Astrocyte (in vitro differentiated cells and primary cell): ENCODE data around the gene LRRC27. TPM values are rescaled to one million over a fixed set of nuclear protein-coding genes. Genes with fewer than 3 reads are reported as not detected.
A peak's percentile ranks its signal among the peaks of the same experiment; 100 is the strongest.
"Not testable (repeated sequence)": the region's sequence is repeated elsewhere in the genome, so short reads cannot be mapped to it uniquely, and the experiment has no call there.

Source experiments
- DNase-seq: peaks from one replicate; pipeline ENCODE4 v3.0.0-alpha.2; 2010; ENCODE audit warnings: low read depth
- FAIRE-seq: peaks from 2 replicates; lab custom pipeline; 2011; peaks lifted over from hg19 to GRCh38; lab: Jason Lieb, UNC
- H2AFZ ChIP-seq: 2 replicates; pipeline ENCODE4 v1.6.0; 2012; ENCODE audit warnings: low read depth, low read length, inconsistent platforms
- H3K27ac ChIP-seq: 2 replicates; pipeline ENCODE4 v1.5.1; 2011; ENCODE audit warnings: low read depth, low read length, inconsistent platforms
- H3K27me3 ChIP-seq: 2 replicates; pipeline ENCODE4 v1.6.0; 2011; ENCODE audit warnings: low read length, inconsistent platforms; ENCODE audit not compliant: insufficient read depth
- H3K36me3 ChIP-seq: 2 replicates; pipeline ENCODE4 v1.5.1; 2011; ENCODE audit warnings: low read length, inconsistent platforms; ENCODE audit not compliant: insufficient read depth
- H3K4me1 ChIP-seq: 2 replicates; pipeline ENCODE4 v1.5.1; 2011; ENCODE audit warnings: low read length, inconsistent platforms; ENCODE audit not compliant: insufficient read depth
- H3K4me2 ChIP-seq: 2 replicates; pipeline ENCODE4 v1.6.0; 2012; ENCODE audit warnings: low read length, inconsistent platforms
- H3K4me3 ChIP-seq: 2 replicates; pipeline ENCODE4 v1.5.1; 2011; ENCODE audit warnings: low read depth, mild to moderate bottlenecking, low read length, inconsistent platforms; ENCODE audit not compliant: insufficient read depth
- H3K79me2 ChIP-seq: 2 replicates; pipeline ENCODE4 v1.6.0; 2012; ENCODE audit warnings: mild to moderate bottlenecking, low read length, inconsistent platforms; ENCODE audit not compliant: insufficient read depth
- H3K9ac ChIP-seq: 2 replicates; pipeline ENCODE4 v1.6.0; 2012; ENCODE audit warnings: mild to moderate bottlenecking, low read length, inconsistent platforms
- H3K9me3 ChIP-seq: 2 replicates; pipeline ENCODE4 v1.5.1; 2012; ENCODE audit warnings: low read depth, mild to moderate bottlenecking, low read length, inconsistent platforms; ENCODE audit not compliant: insufficient read depth
- H4K20me1 ChIP-seq: 2 replicates; pipeline ENCODE4 v1.6.0; 2012; ENCODE audit warnings: low read length, inconsistent platforms; ENCODE audit not compliant: insufficient read depth
- H3K27ac Mint-ChIP-seq: one replicate; pipeline ENCODE4 v1.8.0; 2021; ENCODE audit warnings: mild to moderate bottlenecking, mixed read lengths; ENCODE audit not compliant: unreplicated experiment
- H3K27me3 Mint-ChIP-seq: one replicate; pipeline ENCODE4 v1.8.0; 2021; ENCODE audit warnings: low read depth, mixed read lengths; ENCODE audit not compliant: unreplicated experiment
- H3K36me3 Mint-ChIP-seq: one replicate; pipeline ENCODE4 v1.8.0; 2021; ENCODE audit warnings: low read depth, mixed read lengths; ENCODE audit not compliant: unreplicated experiment
- H3K4me1 Mint-ChIP-seq: one replicate; pipeline ENCODE4 v1.8.0; 2021; ENCODE audit warnings: low read depth, mixed read lengths; ENCODE audit not compliant: unreplicated experiment
- H3K4me3 Mint-ChIP-seq: one replicate; pipeline ENCODE4 v1.8.0; 2021; ENCODE audit warnings: mild to moderate bottlenecking, moderate library complexity, mixed read lengths; ENCODE audit not compliant: unreplicated experiment
- H3K9me3 Mint-ChIP-seq: one replicate; pipeline ENCODE4 v1.8.0; 2021; ENCODE audit warnings: mild to moderate bottlenecking, mixed read lengths; ENCODE audit not compliant: unreplicated experiment
- CTCF ChIP-seq: IDR thresholded peaks from 2 replicates; pipeline ENCODE4 v1.5.1; 2011; ENCODE audit warnings: low read depth, mild to moderate bottlenecking, inconsistent platforms, low read length, moderate library complexity; ENCODE audit not compliant: insufficient read depth
- EZH2 ChIP-seq: IDR thresholded peaks from 2 replicates; pipeline ENCODE4 v1.6.1; 2012; ENCODE audit warnings: mild to moderate bottlenecking, low read length, inconsistent platforms; ENCODE audit not compliant: insufficient read depth
- total RNA-seq: library from RNA; stranded (reverse); gene quantifications from 2 replicates; pipeline ENCODE4 v1.2.1, GENCODE V29; 2021

LRRC27 gene
- total RNA-seq, 1 donor from 2014 or later, result 8.0 TPM

DNA sequence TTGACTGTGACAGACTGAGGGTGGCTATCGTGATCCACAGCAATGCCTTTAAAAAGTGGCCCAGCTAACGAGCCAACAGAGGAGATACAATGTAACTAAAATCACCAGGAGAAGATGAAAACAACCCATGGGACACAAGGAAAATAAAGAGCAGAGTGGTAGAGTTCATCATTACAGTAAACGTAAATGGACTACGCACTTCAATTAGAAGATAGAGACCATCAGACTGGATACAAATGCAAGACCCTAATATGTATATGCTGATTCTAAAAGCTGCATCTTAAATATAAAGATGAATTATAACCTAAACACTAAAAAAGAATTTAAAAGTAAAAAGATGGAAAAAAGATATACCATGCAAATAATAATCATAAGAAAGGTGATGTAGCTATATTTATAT lies 17.7 kb upstream of the LRRC27 start:
- Mint-ChIP-seq H3K4me3 (no peak overlapping the region), H3K27ac (peak overlapping the region; percentile 16), H3K4me1 (peaks cover under 1% of the 10 kb centered on the region), H3K36me3 (no peaks in the 10 kb centered on the region), H3K27me3 (peaks cover 16% of the 10 kb centered on the region), H3K9me3 (peaks cover 6% of the 10 kb centered on the region)
- no peak overlapping the region for H2AFZ ChIP-seq
- no peaks in the 10 kb centered on the region for H3K79me2 ChIP-seq
- H3K4me2 ChIP-seq, result no peak overlapping the region
- H3K36me3 ChIP-seq, result no peaks in the 10 kb centered on the region
- H4K20me1 ChIP-seq, result no peaks in the 10 kb centered on the region
- no peak for FAIRE-seq
- H3K27me3 ChIP-seq, result peaks cover 3% of the 10 kb centered on the region
- no peak for DNase-seq
- no peak overlapping the region for H3K9ac ChIP-seq
- H3K27ac ChIP-seq, result no peak overlapping the region
- no peaks in the 10 kb centered on the region for H3K9me3 ChIP-seq
- H3K4me3 ChIP-seq, result no peak overlapping the region
- H3K4me1 ChIP-seq, result no peaks in the 10 kb centered on the region
- TF ChIP-seq EZH2 (no peak), CTCF (no peak)

DNA sequence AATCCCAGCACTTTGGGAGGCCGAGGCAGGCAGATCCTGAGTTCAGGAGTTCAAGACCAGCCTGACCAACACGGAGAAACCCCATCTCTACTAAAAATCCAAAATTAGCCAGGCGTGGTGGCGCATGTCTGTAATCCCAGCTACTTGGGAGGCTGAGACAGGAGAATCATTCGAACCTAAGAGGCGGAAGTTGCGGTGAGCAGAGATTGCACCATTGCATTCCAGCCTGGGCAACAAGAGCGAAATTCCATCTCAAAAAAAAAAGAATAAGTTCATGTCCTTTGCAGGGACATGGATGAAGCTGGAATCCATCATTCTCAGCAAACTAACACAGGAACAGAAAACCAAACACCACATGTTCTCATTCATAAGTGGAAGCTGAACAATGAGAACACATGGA lies 17.1 kb upstream of the LRRC27 start:
- H3K4me3 Mint-ChIP-seq, H3K4me1 Mint-ChIP-seq, H3K27me3 ChIP-seq, H3K27ac Mint-ChIP-seq, FAIRE-seq, H3K36me3 Mint-ChIP-seq, H3K9ac ChIP-seq, H3K4me1 ChIP-seq, H3K27ac ChIP-seq, H3K9me3 Mint-ChIP-seq, H2AFZ ChIP-seq, H3K79me2 ChIP-seq, H3K36me3 ChIP-seq, H3K4me3 ChIP-seq, DNase-seq, H3K4me2 ChIP-seq, H3K9me3 ChIP-seq, H4K20me1 ChIP-seq: not testable (repeated sequence)
- H3K27me3 Mint-ChIP-seq, result peaks cover 11% of the 10 kb centered on the region

- Histone ChIP-seq H3K4me3 (no peak overlapping the region), H3K36me3 (no peaks in the 10 kb centered on the region), H3K9ac (no peak overlapping the region), H3K9me3 (no peaks in the 10 kb centered on the region), H3K4me1 (peaks cover 9% of the 10 kb centered on the region), H3K27ac (no peak overlapping the region), H4K20me1 (no peaks in the 10 kb centered on the region), H3K27me3 (no peaks in the 10 kb centered on the region), H2AFZ (no peak overlapping the region), H3K79me2 (no peaks in the 10 kb centered on the region), H3K4me2 (no peak overlapping the region)
- Mint-ChIP-seq H3K27me3 (peaks cover 4% of the 10 kb centered on the region), H3K9me3 (peaks cover 6% of the 10 kb centered on the region), H3K4me1 (peaks cover 16% of the 10 kb centered on the region), H3K27ac (no peak overlapping the region), H3K36me3 (no peaks in the 10 kb centered on the region), H3K4me3 (no peak overlapping the region)
- FAIRE-seq (no peak), DNase-seq (no peak)
- TF ChIP-seq EZH2 (no peak), CTCF (no peak)
Observed at GRCh38 chr10:132316133-132316532, 15.9 kb upstream of the LRRC27 start.

DNA sequence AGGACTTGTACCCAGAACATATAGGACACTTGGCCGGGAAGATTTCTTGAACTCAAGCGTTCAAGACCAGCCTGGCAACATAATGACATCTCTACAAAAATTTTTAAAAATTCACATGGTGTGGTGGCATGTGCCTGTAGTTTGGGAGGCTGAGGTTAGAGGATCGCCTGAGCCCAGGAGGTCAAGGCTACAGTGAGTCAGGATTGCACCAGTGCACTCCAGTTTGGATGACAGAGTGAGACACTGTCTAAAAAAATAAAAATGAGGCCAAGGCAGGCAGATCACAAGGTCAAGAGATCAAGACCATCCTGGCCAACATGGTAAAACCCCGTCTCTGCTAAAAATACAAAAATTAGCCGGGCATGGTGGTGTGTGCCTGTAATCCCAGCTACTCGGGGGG lies 14.5 kb upstream of the LRRC27 start:
- H3K36me3 Mint-ChIP-seq, H3K27ac Mint-ChIP-seq, H4K20me1 ChIP-seq, H3K9ac ChIP-seq, H3K9me3 ChIP-seq, H3K4me2 ChIP-seq, H3K4me3 ChIP-seq, H3K27me3 ChIP-seq, H3K4me3 Mint-ChIP-seq, DNase-seq, H2AFZ ChIP-seq, H3K27me3 Mint-ChIP-seq, H3K79me2 ChIP-seq, H3K36me3 ChIP-seq, H3K9me3 Mint-ChIP-seq, FAIRE-seq, H3K4me1 ChIP-seq, H3K27ac ChIP-seq: not testable (repeated sequence)
- H3K4me1 Mint-ChIP-seq, result peaks cover 18% of the 10 kb centered on the region
